VCaP (cell line): Measurements from ENCODE around the gene AHSG.
A peak's percentile ranks its signal among the peaks of the same experiment; 100 is the strongest.

Source experiments
- H3K27ac ChIP-seq: fragments of 450-650 bp; 2 replicates; pipeline ENCODE4 v1.5.1; 2017
- CTCF ChIP-seq: fragments of 450-650 bp; conservative IDR thresholded peaks from 2 replicates; pipeline ENCODE4 v1.5.1; 2017; ENCODE audit warnings: mild to moderate bottlenecking, moderate library complexity

AHSG gene

DNA sequence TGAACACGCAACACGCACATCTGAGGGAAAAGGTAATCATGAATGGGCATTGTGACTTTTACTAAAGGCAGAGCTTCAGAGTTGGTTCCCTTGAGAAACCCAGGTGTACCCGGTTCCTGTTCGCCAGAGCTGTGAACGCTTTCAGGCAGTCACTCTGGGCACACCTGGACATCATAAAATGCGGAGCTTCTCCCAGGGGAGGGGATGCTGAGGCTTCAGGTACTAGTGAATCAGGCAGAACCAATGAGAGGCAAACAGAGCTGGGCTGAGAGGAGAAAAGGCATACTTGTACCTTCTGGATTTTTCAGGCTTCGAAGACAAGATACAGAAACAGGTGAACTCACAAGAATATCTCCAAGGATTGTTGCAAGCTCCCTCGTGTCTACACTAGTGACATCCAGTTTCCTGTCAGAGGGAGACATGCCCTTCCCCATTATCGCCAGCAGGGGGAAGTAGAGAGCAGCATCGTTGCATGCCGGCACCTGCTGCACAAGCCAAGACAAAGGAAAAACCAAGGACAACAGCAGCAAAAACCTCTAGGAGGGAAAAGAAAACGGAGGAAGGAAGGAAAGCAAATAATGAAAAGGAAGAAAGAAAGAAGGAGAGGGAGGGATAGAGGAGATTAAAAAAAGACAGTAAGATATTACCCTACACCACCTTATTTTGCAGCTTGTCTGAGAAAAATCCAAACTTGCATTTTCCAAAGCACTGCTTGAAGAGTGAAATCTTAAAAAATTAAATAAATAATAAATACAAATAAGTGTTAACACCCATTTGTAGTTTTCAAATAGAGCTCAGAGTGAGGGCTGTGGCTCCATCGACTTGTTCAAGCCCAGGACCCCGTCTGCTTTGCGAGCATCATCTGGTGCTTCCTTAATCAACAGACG is 2.0 kb downstream of the AHSG start:
- peak; percentile 97 for TF ChIP-seq CTCF
- no peak overlapping the region for H3K27ac ChIP-seq

DNA sequence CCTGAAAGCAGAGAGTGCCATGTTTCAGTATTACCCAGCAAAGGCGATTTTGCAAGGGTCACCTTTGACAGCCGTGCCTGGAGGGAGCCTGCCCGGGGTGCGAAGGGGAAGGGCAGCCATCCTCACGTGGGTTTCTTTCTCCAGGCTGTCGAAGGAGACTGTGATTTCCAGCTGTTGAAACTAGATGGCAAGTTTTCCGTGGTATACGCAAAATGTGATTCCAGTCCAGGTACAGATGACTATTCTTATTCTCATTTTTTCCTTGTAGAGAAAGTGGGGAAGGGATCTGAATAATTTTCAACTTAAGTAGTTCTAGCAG is 3.4 kb downstream of the AHSG start:
- no peak for TF ChIP-seq CTCF
- no peak overlapping the region for H3K27ac ChIP-seq

DNA sequence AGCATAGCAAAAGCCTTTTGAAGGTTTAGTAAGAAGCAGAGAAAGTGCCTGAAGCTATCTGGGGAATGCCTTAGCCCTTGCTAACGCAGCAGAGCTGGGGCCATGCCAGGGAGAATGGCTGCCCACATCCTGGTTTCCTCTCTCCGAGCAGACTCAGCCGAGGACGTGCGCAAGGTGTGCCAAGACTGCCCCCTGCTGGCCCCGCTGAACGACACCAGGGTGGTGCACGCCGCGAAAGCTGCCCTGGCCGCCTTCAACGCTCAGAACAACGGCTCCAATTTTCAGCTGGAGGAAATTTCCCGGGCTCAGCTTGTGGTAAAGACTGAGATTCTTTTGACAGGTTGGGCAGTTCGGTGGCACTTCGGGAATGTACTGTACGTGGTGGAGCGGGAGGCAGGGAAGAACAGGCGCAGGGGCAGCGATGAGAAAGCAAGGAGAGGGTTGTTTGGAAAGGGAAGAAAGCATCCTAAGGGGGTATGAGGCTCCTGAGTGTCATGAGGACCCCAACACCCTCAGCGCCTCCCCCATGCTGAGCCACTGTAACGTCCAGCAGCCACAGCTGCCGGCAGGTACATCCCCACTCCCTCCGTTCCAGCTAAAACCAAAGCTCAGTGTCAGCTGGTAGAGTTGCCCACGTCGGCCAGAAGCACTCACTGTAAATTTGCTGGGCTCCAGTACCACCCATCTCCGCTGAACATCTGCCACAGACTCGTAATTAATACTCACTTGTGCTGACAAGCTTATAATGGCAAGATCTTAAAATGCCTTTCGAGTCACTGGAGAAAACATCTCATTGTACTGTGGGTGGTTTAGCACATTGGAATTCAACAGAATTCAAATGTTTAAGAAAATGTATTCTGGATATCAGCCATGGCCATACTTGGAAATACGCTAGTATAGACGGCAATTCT is 4.4 kb downstream of the AHSG start:
- H3K27ac ChIP-seq = no peak overlapping the region
- TF ChIP-seq CTCF = peak; percentile 89

- no peak for TF ChIP-seq CTCF
- H3K27ac ChIP-seq = no peak overlapping the region
Observed at GRCh38 chr3:186618318-186618938, 5.6 kb downstream of the AHSG start.

GRCh38 chr3:186619787-186620212 is 6.9 kb downstream of the AHSG start:
- no peak for TF ChIP-seq CTCF
- H3K27ac ChIP-seq = no peak overlapping the region

DNA sequence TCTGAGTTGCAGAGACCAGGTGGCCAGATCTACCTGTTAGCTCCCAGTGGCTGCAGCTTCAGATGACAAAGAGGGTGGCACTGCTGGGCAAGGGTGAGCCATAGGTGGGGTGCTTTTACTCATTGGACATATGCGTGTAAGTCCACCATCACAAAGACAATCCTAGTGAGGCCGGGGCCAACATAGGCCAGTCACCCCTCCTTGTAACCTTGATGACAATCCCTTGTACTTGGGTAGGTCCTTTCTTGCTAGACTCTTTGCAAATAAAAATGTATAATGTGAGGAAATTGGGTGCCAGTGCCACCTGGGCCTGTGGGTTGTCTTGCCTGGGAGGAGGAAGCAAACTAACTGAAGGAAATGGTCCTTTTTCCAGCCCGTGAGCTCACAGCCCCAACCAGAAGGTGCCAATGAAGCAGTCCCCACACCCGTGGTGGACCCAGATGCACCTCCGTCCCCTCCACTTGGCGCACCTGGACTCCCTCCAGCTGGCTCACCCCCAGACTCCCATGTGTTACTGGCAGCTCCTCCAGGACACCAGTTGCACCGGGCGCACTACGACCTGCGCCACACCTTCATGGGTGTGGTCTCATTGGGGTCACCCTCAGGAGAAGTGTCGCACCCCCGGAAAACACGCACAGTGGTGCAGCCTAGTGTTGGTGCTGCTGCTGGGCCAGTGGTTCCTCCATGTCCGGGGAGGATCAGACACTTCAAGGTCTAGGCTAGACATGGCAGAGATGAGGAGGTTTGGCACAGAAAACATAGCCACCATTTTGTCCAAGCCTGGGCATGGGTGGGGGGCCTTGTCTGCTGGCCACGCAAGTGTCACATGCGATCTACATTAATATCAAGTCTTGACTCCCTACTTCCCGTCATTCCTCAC is 7.6 kb downstream of the AHSG start:
- TF ChIP-seq CTCF = no peak
- H3K27ac ChIP-seq = no peak overlapping the region
